Fibroblast of lung (primary cell): ENCODE measurements around the gene KCNK6.

Source experiments
- CTCF ChIP-seq, 2 donors: IDR thresholded peaks in 1 of 2; conservative IDR thresholded peaks in 1 of 2; 1 replicate in 1 of 2; 2 replicates in 1 of 2; pipeline ENCODE4 v1.5.1; 2011 to 2012; ENCODE audit warnings: low read length in 2 of 2, control low read depth in 1 of 2, inconsistent platforms in 1 of 2, low read depth in 1 of 2, mild to moderate bottlenecking in 1 of 2
- EZH2 ChIP-seq: IDR thresholded peaks from 2 replicates; pipeline ENCODE4 v1.5.1; 2012; ENCODE audit warnings: low read length, control low read depth, mild to moderate bottlenecking; ENCODE audit errors: missing control alignments

GRCh38 chr19:38276942-38277517, 42.6 kb upstream of the KCNK6 start:
- TF ChIP-seq CTCF (conservative IDR thresholded peaks at IDR 0.05 in 1 of 2, IDR thresholded peaks at IDR 0.05 in 1 of 2; ENCODE audit: low read depth in 1 of 2, low read length in 2 of 2) = no peak
- TF ChIP-seq EZH2 = no peak
